ENCODE results near the gene NKAIN2.

NKAIN2 gene

DNA sequence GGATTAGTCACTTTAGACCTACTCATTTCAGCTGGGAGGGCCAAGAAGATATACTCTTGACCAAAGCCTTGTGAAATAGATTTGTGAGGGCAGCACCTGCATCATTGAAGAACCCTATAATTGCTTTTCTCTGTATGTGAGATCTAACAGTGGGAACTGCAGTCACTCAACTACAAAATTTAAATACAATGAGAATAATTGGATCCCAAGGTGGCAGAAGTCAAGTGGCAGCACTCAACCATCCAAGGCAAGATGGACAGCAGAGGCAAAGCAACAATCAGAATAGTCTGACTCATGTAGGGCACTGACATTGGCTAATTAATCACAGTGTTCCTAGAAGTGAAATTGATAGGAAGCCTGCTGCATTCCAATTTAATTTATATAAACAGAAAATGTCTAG, 8.9 kb upstream of the NKAIN2 start:
- H3K27ac ChIP-seq: no peak overlapping the region
- TF ChIP-seq ZFX (IDR thresholded peaks at IDR 0.05; ENCODE audit: borderline replicate concordance): no peak
- TF ChIP-seq, protein P1, sequence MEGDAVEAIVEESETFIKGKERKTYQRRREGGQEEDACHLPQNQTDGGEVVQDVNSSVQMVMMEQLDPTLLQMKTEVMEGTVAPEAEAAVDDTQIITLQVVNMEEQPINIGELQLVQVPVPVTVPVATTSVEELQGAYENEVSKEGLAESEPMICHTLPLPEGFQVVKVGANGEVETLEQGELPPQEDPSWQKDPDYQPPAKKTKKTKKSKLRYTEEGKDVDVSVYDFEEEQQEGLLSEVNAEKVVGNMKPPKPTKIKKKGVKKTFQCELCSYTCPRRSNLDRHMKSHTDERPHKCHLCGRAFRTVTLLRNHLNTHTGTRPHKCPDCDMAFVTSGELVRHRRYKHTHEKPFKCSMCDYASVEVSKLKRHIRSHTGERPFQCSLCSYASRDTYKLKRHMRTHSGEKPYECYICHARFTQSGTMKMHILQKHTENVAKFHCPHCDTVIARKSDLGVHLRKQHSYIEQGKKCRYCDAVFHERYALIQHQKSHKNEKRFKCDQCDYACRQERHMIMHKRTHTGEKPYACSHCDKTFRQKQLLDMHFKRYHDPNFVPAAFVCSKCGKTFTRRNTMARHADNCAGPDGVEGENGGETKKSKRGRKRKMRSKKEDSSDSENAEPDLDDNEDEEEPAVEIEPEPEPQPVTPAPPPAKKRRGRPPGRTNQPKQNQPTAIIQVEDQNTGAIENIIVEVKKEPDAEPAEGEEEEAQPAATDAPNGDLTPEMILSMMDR (IDR thresholded peaks at IDR 0.05): no peak

DNA sequence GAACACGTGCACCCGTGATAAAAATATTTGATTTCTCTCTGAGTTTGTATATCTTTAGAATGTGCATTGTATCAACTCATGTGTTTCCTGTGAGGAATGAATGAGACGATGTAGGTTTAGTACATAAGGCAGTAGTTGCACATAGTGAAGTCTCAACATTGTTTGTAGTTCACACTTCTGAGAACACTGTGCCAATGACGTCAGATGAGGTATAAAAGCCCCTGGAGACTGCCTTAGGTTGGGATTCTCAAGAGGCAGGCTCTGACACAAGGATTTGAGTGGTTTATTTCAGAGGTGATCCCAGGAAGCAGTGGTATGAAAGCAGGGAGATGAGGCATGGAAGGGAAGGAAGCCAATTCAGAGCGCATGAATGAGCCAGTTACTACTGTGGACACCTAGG, 2.6 kb upstream of the NKAIN2 start:
- TF ChIP-seq, protein P1 (IDR thresholded peaks at IDR 0.05): no peak
- no peak for TF ChIP-seq ZFX (IDR thresholded peaks at IDR 0.05; ENCODE audit: borderline replicate concordance)
- H3K27ac ChIP-seq: no peak overlapping the region

DNA sequence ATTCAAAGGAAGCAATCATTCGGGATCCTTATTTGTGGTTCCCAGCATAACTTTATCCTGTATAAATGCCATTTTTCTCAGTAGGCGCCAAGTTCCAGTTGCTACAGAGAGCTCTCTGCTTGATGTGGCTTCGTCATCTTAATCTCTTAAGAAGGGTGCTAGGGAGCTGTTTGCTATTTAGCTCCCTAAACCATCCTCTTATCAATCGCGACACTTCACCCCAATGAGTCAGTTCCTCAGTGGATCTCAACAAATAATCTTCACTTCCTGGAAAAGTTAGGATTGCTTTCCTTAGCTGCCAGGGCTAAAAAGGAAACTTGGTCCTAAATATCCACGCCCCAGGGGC, 1.3 kb upstream of the NKAIN2 start:
- no peak overlapping the region for H3K27ac ChIP-seq
- TF ChIP-seq ZFX (IDR thresholded peaks at IDR 0.05; ENCODE audit: borderline replicate concordance): no peak
- TF ChIP-seq, protein P1 (IDR thresholded peaks at IDR 0.05): no peak

DNA sequence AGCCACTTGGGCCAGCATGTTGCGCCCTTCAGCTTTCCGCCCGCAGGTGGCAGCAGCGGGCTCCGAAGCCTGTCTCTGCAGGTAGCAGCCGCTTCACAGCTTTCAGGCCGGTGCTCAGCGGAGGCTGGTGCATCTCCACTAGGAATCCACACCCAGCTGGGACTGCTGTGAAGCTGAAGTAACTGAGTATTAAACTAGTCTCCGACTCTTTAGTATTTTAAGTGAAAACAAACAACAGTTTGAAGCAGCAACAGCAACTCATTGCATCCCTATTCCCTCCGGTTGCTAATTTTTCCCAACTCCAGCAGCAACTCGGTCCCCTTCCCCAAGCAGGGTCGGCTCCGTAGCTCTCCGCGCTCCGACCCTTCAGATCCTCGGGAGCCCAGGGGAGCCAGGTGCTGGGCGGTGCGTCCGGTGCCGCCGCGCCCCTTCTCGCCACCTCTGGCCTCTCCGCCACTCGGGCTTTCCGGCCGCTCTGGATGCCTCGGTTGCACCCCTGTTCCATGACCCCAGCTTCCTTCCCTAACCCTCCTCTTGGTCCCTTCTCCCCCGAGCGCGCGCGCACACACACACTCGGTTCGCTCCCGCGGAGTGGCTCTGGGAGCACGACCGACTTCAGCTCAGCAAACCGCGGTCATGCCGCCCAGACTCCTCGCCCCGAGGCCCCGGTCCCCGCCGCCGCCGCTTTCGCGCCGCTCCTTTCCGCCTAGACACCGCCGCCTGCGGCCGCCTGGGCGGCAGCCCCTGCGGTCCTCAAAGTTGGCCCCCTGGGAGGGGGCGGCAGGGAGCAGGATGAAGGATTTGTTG, 765 bp upstream of the NKAIN2 start:
- no peak for TF ChIP-seq ZFX (IDR thresholded peaks at IDR 0.05; ENCODE audit: borderline replicate concordance)
- TF ChIP-seq, protein P1 (IDR thresholded peaks at IDR 0.05): peak; percentile 96
- peak overlapping the region; percentile 47 for H3K27ac ChIP-seq

DNA sequence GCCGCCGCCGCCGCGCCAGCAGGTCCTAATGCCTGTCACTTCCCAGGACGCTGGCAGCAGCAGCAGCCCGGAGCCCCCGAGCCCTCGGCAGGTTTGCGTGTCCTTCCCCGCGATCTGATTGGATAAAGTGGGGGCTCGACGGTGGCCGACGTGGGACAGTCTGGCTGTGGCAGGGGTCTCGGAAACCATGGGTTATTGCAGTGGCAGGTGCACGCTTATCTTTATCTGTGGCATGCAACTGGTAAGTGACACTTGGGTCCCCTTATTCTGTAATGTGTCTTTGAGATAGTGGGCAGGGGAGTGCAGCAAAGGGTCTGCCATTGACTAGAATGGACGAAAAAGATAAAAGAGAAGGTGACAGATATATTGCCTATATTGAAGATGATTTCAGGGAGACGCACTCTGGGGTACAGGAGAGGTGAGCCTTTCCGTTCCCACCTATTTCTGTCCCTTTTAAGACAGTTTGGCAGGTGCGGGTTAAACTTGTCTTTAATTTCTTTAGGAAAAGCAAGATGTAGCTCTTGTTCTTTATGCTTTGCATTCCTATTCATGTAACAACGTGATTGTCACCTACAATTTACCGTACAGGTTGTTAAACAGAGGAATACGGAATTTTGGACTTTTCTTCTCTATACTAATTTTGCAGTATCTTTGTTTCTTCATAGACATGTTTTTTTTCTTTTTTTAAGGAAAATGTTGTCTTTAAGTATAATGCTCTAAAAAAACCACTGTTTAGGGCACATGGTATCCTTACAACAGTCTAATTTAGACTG, 535 bp downstream of the NKAIN2 start:
- TF ChIP-seq, protein P1 (IDR thresholded peaks at IDR 0.05): no peak
- no peak for TF ChIP-seq ZFX (IDR thresholded peaks at IDR 0.05; ENCODE audit: borderline replicate concordance)
- H3K27ac ChIP-seq: no peak overlapping the region

DNA sequence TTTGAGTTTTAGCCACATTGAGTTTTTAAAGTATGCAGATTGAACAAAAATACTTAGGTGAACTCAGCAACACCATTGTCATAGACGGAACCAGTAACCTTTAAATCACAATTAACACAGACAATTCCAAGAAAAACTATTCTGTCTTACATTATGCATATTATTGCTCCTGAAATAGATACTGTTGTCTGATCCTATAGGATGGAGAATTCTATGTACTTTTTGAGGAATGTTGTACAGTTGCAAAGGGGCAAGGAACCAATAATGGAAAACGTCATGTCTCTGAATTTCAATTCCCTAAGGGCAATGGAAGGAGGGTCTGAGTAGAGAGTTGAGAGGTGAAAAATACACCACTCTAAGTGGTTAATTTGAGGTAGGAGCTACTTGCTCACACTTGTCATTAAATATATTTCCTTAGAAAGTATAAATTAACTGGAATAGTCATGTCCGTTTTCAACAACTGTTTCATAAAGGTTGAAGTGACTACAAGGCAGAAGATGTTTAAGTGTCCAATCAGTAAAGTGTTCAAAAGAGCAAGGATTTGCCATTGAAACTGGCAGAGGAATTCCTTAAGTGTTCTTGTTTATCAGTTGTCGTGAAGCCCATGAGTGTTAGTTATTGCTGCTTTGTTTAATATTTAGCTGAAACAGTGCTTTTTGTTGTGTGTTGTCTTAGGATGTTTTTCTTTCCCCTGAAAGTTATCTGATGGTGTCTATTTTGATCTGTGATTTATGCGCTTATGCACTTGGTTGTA, 1.3 kb downstream of the NKAIN2 start:
- TF ChIP-seq, protein P1 (IDR thresholded peaks at IDR 0.05): no peak
- TF ChIP-seq ZFX (IDR thresholded peaks at IDR 0.05; ENCODE audit: borderline replicate concordance): no peak
- H3K27ac ChIP-seq: no peak overlapping the region

All from 22Rv1 (cell line).